HG03066 (cell line): ENCODE results near the gene NFILZ.

Source experiments
- ATAC-seq: cut with Tn5 transposase; IDR thresholded peaks from one replicate; pipeline ENCODE4 v1.9.1; 2021; ENCODE audit warnings: low read depth; ENCODE audit not compliant: unreplicated experiment

NFILZ gene, protein sequence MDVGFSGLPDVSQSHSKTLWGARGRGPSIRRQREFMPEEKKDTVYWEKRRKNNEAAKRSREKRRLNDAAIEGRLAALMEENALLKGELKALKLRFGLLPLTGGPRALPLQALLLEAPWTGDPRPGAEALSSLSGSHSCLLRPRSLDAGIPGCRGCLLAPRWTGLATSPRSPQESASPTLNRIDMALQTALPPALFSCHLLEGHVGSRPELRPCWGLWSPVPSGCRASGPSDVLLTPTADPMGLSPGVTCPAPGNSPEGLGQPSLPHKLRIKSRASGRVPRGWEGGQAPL

DNA sequence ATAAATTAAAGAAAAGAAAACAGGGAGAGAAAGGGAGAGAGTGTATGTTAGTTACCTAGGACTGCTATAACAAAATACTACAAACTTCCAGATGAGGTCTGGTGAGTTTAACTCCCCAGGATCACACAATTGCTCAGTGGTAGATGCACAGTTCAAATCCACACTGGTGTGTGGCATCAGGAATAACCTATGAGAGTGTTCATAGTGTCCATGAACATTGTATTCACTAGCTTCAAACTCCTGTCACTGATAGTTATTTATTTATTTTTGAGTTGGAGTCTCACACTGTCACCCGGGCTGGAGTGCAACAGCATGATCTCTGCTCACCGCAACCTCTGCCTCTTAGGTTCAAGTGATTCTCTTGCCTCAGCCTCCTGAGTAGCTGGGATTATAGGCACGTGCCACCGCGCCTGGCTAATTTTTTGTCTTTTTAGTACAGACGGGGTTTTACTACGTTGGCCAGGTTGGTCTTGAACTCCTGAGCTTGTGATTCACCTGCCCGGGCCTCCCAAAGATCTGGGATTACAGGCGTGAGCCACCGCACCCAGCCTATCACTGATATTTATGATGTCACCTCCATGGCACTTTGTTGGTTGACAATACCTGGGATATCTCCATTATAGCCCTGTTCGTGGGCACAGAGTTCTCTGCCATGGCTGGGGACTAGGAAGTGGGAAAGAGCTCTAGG, at the start of gene NFILZ:
NFILZ (plus strand) TSS at position 638 of the 688 bp plus-strand sequence. CDS start 46,133 bp downstream, outside the sequence.
- no peak for ATAC-seq

DNA sequence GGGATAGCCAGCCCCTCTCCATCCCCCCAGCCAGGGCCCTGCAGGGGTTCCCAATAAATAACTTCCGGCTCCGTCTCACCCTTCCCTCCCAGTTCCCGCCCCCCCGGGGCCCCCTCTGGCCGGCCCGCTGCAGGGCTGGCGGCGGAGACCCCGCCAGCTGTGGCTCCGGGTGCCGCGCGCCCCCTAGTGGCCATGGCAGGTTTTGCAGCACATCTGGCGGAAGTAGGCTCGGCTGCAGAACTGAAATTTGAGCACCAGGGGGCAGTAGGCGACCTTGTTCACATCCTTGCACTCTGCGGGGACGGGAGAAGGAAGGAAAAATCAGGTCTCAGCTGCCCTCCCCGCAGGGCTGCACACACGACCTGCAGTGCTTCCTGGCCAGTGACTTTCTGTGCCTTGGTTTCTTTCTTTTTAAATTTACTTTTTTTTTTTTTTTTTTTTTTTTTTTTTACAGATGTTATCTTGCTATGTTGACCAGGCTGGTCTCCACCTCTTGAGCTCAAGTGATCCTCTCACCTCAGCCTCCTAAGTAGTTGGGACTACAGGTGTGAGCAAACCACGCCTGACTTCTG, 49.6 kb upstream of the NFILZ start:
- ATAC-seq: no peak

DNA sequence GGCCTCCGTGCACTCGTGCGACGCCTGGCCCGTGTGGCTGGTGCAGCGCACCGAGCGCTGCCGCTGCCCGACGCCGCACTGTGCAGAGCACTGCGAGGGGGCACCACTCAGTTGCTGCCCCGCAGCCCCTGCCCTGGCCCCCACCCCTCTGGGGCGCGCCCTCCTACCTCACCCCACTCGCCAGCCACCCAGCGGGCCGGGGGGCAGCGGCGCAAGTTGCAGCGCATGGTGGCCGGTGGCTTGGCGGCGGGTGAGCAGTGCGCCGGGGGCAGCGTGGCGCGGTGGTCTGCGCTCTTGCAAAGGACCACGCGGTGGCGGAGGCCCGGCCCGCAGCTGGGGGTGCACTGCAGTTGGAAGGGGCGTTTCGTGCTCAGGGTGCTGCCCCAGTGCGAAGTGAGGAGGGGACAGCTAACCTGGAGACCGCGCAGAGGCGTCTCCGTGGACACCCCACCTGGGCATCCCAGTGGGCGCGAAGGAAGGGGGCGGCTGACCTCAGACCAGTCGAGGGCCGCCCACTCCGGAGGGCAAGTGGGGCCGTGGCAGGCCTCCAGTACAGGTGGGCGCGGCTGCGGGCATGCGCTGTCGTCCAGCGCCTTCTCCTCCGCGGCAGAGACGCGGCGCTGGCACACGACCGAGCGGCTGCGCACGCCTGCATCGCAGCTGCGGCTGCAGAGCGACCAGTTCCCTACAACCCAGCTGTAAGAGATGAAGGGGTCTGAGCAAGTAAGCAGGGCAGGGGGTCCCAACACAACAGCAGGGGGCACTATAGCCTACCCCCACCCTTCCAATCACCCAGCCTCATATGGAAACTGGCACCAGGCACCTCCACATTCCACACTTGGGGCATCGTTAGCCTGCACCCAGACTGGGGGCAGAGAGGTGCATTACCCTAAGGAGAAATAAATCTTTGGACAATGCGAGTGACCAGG, 45.2 kb upstream of the NFILZ start:
- ATAC-seq: no peak

GRCh38 chr19:8585894-8586750, 44.3 kb upstream of the NFILZ start:
- ATAC-seq: no peak

DNA sequence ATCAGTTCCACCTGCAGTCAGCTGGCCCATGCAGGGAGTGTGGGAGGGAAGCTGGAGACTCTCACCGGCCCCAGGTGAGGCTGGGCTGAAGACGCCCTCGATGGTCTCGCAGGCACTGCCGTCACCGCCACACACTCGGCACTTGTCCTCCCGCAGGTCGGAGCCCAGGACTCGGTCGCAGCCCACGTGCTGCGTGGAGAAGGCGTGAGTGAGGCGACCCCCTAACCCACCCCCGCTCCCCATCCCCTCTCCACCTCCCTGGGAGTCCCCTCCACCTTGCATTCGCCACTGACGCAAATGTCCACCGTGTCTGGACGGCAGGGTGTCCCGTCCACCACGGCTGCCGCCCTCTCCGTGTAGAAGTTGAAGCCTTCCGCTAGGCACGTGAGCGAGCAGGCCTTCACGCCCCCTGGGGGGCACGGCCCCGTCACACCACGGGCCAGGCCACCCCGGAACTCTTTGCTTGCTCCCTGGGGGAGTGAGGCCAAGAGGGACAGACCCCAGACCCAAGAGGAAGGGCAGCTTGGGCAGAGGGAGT, 41.2 kb upstream of the NFILZ start:
- no peak for ATAC-seq

DNA sequence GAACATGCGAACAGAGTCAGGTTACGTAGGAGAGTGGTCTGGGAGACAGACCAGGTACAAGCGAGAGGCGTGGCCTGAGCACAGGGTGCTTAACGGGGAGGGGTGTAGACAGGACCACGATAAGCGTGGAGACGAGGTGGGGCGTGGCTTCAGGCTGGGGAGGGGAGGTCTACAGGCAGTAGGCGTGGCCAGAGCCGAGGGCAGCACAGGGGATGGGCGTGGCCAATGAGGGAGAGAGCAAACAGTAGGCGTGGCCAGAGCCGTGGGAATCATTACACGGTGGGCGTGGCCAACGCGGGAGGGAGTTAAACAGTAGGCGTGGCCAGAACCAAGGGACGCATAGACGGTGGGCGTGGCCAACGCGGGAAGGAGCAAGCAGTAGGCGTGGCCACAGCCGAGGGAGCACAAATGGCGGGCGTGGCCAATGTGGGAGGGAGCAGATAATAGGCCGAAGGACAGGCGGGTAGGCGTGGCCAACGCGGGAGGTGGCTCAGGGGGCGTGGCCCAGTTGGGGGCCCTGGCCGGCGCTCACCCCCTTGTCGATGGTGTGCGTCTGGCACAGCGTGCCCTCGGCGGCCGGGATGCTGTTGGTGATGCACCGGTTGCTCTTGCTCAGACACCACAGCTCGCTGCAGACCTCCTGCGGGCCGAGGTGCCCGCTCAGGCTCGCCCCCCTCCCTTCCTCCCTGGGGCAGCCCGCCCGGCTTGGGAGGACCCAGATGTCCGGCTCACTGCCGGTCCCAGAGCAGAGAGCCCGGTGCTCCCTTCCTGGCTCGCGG, 38.0 kb upstream of the NFILZ start:
- no peak for ATAC-seq

- ATAC-seq: no peak
Measured at GRCh38 chr19:8593931-8594330, 36.5 kb upstream of the NFILZ start.

DNA sequence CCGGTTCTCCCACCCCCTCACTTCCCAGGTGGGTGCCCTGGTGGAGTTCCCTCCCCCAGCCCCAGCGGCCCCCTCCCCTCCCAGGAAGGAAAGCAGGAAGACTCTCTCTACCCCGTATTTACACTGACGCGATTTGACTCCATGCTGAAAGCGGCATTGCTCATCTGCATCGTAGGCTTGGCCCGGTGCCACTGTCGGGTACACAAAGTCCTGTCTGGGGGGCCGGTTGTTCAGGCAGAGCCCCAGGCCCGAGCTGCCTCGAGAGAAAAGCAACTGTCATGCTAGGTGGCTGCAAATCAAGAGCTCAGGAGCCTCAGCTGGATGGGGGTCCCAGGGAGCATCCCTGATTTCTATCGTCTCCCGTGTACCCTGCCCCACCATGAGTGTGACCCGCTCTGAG, 34.8 kb upstream of the NFILZ start:
- ATAC-seq: no peak

GRCh38 chr19:8596168-8596567, 34.3 kb upstream of the NFILZ start:
- no peak for ATAC-seq

GRCh38 chr19:8600064-8600463, 30.4 kb upstream of the NFILZ start:
- no peak for ATAC-seq

DNA sequence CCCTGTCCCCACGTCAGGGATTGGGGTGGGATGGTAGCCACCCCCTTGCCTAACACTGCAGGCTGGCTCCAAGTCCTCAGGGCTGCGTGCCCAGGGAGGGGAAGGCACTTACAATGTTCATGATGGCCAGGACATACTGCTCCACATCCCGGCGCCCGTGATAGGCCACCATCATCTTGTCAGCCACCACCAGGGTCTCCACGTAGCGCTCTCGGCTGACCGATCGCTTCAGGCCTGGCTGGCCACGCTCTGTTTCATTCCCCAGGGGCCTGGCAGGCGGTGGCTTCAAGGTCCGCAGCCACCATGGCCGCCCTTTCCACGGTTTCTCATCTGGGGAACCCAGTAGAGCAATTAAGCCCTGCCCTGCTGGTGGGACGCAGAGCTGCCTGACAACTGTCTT, 29.6 kb upstream of the NFILZ start:
- no peak for ATAC-seq

DNA sequence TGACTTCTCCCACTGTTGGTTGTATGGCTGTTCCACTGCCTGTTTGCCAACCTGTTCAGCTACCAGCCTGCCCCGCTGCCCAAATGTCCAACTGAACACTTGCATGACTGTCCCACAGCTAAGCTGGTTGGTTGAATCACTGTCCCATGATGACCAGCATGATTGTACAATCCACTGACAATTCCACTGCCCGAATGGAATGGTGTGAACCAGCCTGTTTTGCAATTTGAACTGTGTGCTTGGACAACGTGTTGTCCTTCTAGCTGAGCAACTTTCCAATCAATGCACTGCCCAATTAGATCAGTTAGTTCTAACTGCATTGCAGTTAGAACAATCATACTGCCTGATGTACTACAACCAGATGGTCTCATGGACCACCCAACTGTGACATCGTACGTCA, 28.6 kb upstream of the NFILZ start:
- no peak for ATAC-seq

GRCh38 chr19:8605514-8605913, 24.9 kb upstream of the NFILZ start:
- no peak for ATAC-seq

GRCh38 chr19:8607386-8607785, 23.0 kb upstream of the NFILZ start:
- ATAC-seq: no peak

GRCh38 chr19:8608941-8609278, 21.5 kb upstream of the NFILZ start:
- no peak for ATAC-seq

DNA sequence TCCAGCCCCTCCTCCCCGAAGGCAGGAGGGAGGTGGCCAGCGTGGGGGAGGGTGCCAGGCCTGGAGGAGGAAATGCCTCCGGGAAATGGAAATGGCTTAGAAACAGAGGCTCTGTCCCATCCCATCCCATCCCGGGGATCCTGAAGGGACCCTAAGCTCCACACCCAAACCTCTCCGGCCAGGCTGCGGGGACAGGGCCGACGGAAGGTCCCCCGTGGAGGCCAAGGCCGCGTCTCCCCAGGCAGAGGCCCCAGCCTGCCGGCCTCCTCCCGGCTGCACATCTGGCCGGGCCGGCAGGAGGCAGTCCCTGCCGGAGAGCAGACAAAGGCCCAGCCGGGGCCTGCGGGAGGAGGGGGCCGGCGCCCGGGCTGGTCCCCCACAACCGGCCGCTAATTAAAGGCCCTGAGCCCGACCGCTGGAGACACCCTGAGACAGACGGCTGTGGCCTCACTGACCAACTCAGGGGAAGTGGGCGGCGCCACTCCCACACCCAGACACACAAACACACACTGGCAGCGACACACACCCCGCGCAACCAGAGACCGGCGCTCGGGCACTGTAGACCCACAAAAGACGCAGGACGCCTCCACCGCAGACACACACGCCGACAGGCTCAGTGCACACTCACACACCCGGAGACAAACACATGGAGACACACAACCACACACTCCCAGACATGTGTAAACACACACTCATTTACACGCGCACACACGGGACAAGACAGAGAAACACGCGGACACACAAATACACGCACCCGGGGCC, 21.0 kb upstream of the NFILZ start:
- ATAC-seq: no peak

- ATAC-seq: no peak
Measured at GRCh38 chr19:8610041-8610935, 20.1 kb upstream of the NFILZ start, which contains the start of gene ADAMTS10. TSS of gene ADAMTS10 (minus strand) at chr19:8610715. CDS start at chr19:8605710, 5,005 bp downstream.
